NOMO-1 (cell line): ENCODE data around the gene SHANK1.

Experiments used
- DNase-seq, 2 experiments: peaks; one replicate each; lab custom pipeline; 2025; ENCODE audit not compliant: unreplicated experiment in 2 of 2; lab: John Stamatoyannopoulos, UW

Gene SHANK1

GRCh38 chr19:50729894-50730293 is 10.3 kb upstream of the SHANK1 start:
- DNase-seq: peak in 1 of 2 experiments; percentile 18

GRCh38 chr19:50728084-50728737 is 8.6 kb upstream of the SHANK1 start:
- DNase-seq: peak; percentile 97

GRCh38 chr19:50725911-50726230 is 6.3 kb upstream of the SHANK1 start:
- no peak for DNase-seq

GRCh38 chr19:50725218-50725910 is 5.8 kb upstream of the SHANK1 start:
- no peak for DNase-seq

- DNase-seq: peak; percentile 98 to 99
Measured at GRCh38 chr19:50724522-50725217, 5.1 kb upstream of the SHANK1 start.

- DNase-seq: no peak
Measured at GRCh38 chr19:50723735-50724521, 4.3 kb upstream of the SHANK1 start.

GRCh38 chr19:50723069-50723468 is 3.5 kb upstream of the SHANK1 start, which contains the start of gene CLEC11A:
Gene CLEC11A (plus strand): TSS chr19:50723364. CDS start chr19:50723526, 162 bp downstream.
- DNase-seq: peak; percentile 66 to 74

GRCh38 chr19:50722201-50723013 is 2.8 kb upstream of the SHANK1 start:
- DNase-seq: peak; percentile 25 to 45

- DNase-seq: no peak
Measured at GRCh38 chr19:50721441-50722137, 2.0 kb upstream of the SHANK1 start.

- DNase-seq: peak; percentile 58 to 66
Measured at GRCh38 chr19:50720921-50721381, 1.3 kb upstream of the SHANK1 start.

GRCh38 chr19:50720181-50720920 is 749 bp upstream of the SHANK1 start:
- no peak for DNase-seq

- no peak for DNase-seq
Measured at GRCh38 chr19:50719119-50719435, 525 bp downstream of the SHANK1 start.

GRCh38 chr19:50718255-50719118 is 1.1 kb downstream of the SHANK1 start:
- no peak for DNase-seq

GRCh38 chr19:50717891-50718254 is 1.7 kb downstream of the SHANK1 start:
- DNase-seq: no peak

GRCh38 chr19:50717026-50717723 is 2.4 kb downstream of the SHANK1 start:
- DNase-seq: no peak

- no peak for DNase-seq
Measured at GRCh38 chr19:50716178-50717025, 3.2 kb downstream of the SHANK1 start.
